K562 (cell line): ENCODE results near the gene RAD51D. TPM values are rescaled to one million over a fixed set of nuclear protein-coding genes. Genes with fewer than 3 reads are reported as not detected.

ENCODE experiments used
- ATAC-seq: fragments of 200-7000 bp; cut with Tn5 transposase; 3 replicates; pipeline ENCODE4 v1.9.1; 2020; ENCODE audit warnings: moderate library complexity
- BruUV-seq: library from RNA; stranded (reverse); fragments of 400-500 nt; replicated peaks from 2 replicates; lab custom pipeline; 2021; lab: Mats Ljungman, UMichigan
- CTCF ChIA-PET: fragments of 300-600 bp; formaldehyde crosslinking; extraction: SDS; loops from one replicate; lab custom pipeline; 2021; ENCODE audit warnings: low intra/inter-chr PET ratio; lab: Yijun Ruan, JAX
- POLR2A ChIA-PET: fragments of 300-600, 350-650 bp; sonication (Branson Sonifier 250); formaldehyde crosslinking; extraction: SDS; loops from one replicate; lab custom pipeline; 2021; ENCODE audit warnings: antibody characterized with exemption, inconsistent platforms; lab: Yijun Ruan, JAX
- DNase-seq, 4 experiments: peaks; one replicate each; pipeline versions ENCODE4 v3.0.0 to v3.0.0-alpha.2; 2011 to 2018; ENCODE audit warnings: low spot score in 3 of 4, mixed read lengths in 3 of 4; ENCODE audit errors: extremely low read depth in 1 of 4
- FAIRE-seq: peaks from 2 replicates; lab custom pipeline; 2011; peaks lifted over from hg19 to GRCh38; lab: Jason Lieb, UNC
- H2AFZ ChIP-seq: 2 replicates; pipeline ENCODE4 v1.6.0; 2011; ENCODE audit warnings: low read depth, low read length, control low read depth, inconsistent platforms
- H3K27ac ChIP-seq: fragments of 200-600 bp; 3 replicates; pipeline ENCODE4 v1.8.0; 2011; ENCODE audit warnings: low read depth, mild to moderate bottlenecking, control low read depth, inconsistent platforms, low read length, moderate library complexity, mixed read lengths; ENCODE audit errors: extremely low read depth
- H3K27me3 ChIP-seq, 2 experiments: fragments of 300-600 bp in 1 of 2; 2 replicates in 1 of 2; 3 replicates in 1 of 2; pipeline versions ENCODE4 v1.6.0 to v1.8.0; 2011; ENCODE audit warnings: inconsistent platforms in 2 of 2, low read length in 2 of 2, mild to moderate bottlenecking in 1 of 2, mixed read lengths in 1 of 2, moderate library complexity in 1 of 2; ENCODE audit not compliant: control insufficient read depth in 2 of 2, insufficient read depth in 2 of 2
- H3K36me3 ChIP-seq: fragments of 300-600 bp; 3 replicates; pipeline ENCODE4 v1.8.0; 2011; ENCODE audit warnings: mild to moderate bottlenecking, low read length, inconsistent platforms; ENCODE audit not compliant: control insufficient read depth, insufficient read depth
- H3K4me1 ChIP-seq, 2 experiments: fragments of 200-600 bp in 1 of 2; replicated peaks in 1 of 2; 2 replicates in 1 of 2; 3 replicates in 1 of 2; pipeline versions ENCODE4 v1.5.1 to v1.8.0; 2011; ENCODE audit warnings: inconsistent platforms in 2 of 2, low read length in 2 of 2, mild to moderate bottlenecking in 1 of 2, mixed read lengths in 1 of 2, moderate library complexity in 1 of 2; ENCODE audit not compliant: control insufficient read depth in 2 of 2, insufficient read depth in 2 of 2
- H3K4me2 ChIP-seq: 2 replicates; pipeline ENCODE4 v1.6.1; 2011; ENCODE audit warnings: low read length, control low read depth, inconsistent platforms, mixed read lengths; ENCODE audit not compliant: insufficient read depth
- H3K4me3 ChIP-seq: fragments of 200-600 bp; sonication (generic), shearing (Covaris generic); 2 replicates; pipeline ENCODE4 v1.5.1; 2016; ENCODE audit warnings: control low read depth, inconsistent platforms
- H3K79me2 ChIP-seq: fragments of 200-600 bp; 3 replicates; pipeline ENCODE4 v1.8.0; 2011; ENCODE audit warnings: low read length, inconsistent platforms; ENCODE audit not compliant: control insufficient read depth, insufficient read depth
- H3K9ac ChIP-seq, 2 experiments: 2 replicates each; pipeline versions ENCODE4 v1.6.0 to v1.6.1; 2011; ENCODE audit warnings: low read depth in 2 of 2, low read length in 2 of 2, control low read depth in 1 of 2, inconsistent platforms in 1 of 2, mild to moderate bottlenecking in 1 of 2, mixed read lengths in 1 of 2; ENCODE audit not compliant: insufficient read depth in 1 of 2
- H3K9me1 ChIP-seq: one replicate; pipeline ENCODE4 v1.6.0; 2011; ENCODE audit warnings: inconsistent platforms, mild to moderate bottlenecking, low read length, moderate library complexity; ENCODE audit not compliant: control insufficient read depth, insufficient read depth
- H3K9me3 ChIP-seq: replicated peaks from 2 replicates; pipeline ENCODE4 v1.5.1; 2011; ENCODE audit warnings: low read depth, low read length, inconsistent platforms; ENCODE audit not compliant: control insufficient read depth, insufficient read depth
- H4K20me1 ChIP-seq: replicated peaks from 2 replicates; pipeline ENCODE4 v1.6.1; 2011; ENCODE audit warnings: low read length, inconsistent platforms, mixed read lengths; ENCODE audit not compliant: control insufficient read depth, insufficient read depth
- ARHGAP35 ChIP-seq: fragments of 450-650 bp; IDR thresholded peaks from 2 replicates; pipeline ENCODE4 v1.6.1; 2018; ENCODE audit not compliant: partially characterized antibody
- GATAD2A ChIP-seq: fragments of 450-650 bp; IDR thresholded peaks from 2 replicates; pipeline ENCODE4 v1.6.1; 2017
- HSF4 ChIP-seq: fragments of 250-450 bp; sonication (Bioruptor Pico); IDR thresholded peaks from 2 replicates; pipeline ENCODE4 v2.1.2; 2022; ENCODE audit warnings: mild to moderate bottlenecking, moderate library complexity, borderline replicate concordance
- RBM25 ChIP-seq: fragments of 200-400 bp; formaldehyde crosslinking; IDR thresholded peaks from 2 replicates; pipeline ENCODE4 v1.6.1; 2018; ENCODE audit warnings: low read length, low read depth, moderate library complexity; ENCODE audit not compliant: severe bottlenecking
- TAF15 ChIP-seq: fragments of 200-400 bp; formaldehyde crosslinking; IDR thresholded peaks from 2 replicates; pipeline ENCODE4 v1.6.1; 2017; ENCODE audit warnings: mild to moderate bottlenecking, low read depth, low read length, moderate library complexity
- WGBS: fragments of 100-300 bp; shearing (Covaris generic); methylation state at CpG from one replicate; pipeline ENCODE4 v1.1.6; 2016; ENCODE audit warnings: low coverage, mixed read lengths; ENCODE audit not compliant: insufficient coverage; ENCODE audit errors: missing lambda C conversion rate; 5-methylcytosine and 5-hydroxymethylcytosine counted together
- in situ Hi-C: fragments of 300-500 bp; cut with MboI; formaldehyde crosslinking; loops from 4 replicates; pipeline ENCODE4 v1.15.0; 2018; ENCODE audit warnings: inconsistent platforms, mixed read lengths
- intact Hi-C: fragments of 100-400 bp; cut with micrococcal nuclease; formaldehyde crosslinking; loops from 2 replicates; pipeline ENCODE4 v1.14.2; 2022
- polyA plus RNA-seq, 8 experiments: library from polyadenylated mRNA; depleted of rRNA in 4 of 8; stranded (reverse) in 5 of 8; unstranded in 3 of 8; fragments of >200 nt; fragmentation: Nextera tagmentation in 2 of 8; fragmentation: Illumina TruSeq in 1 of 8; extraction: Ambion mirVana in 2 of 8; extraction: Trizol in 1 of 8; gene quantifications; 2 replicates each; pipeline versions ENCODE4 v1.2.1 to v1.2.3, GENCODE V29; 2011 to 2014; ENCODE audit warnings: inconsistent platforms in 1 of 8, missing spikeins in 1 of 8
- total RNA-seq, 7 experiments: library from RNA; depleted of rRNA in 6 of 7; stranded (reverse); fragments of >200 nt in 6 of 7; fragmentation: Illumina TruSeq in 2 of 7; extraction: Trizol in 2 of 7; gene quantifications; 2 replicates each; pipeline versions ENCODE4 v1.2.1 to v1.2.3, GENCODE V29; 2011 to 2021; ENCODE audit warnings: low replicate concordance in 1 of 7
- TF ChIP-seq, protein P1 (sequence below): sonication (generic); formaldehyde crosslinking; IDR thresholded peaks from 2 replicates; pipeline ENCODE4 v1.8.1; 2023; ENCODE audit warnings: mild to moderate bottlenecking, missing genetic modification reagents, moderate library complexity
- TF ChIP-seq, protein P2 (sequence below): fragments of 250-450 bp; sonication (Bioruptor Pico); IDR thresholded peaks from 2 replicates; pipeline ENCODE4 v1.8.0; 2021; ENCODE audit warnings: moderate library complexity, mild to moderate bottlenecking, inconsistent platforms
- TF ChIP-seq, protein P3 (sequence below): fragments of 200-800 bp; sonication (Bioruptor generic); IDR thresholded peaks from 2 replicates; pipeline ENCODE4 v1.6.1; 2017; ENCODE audit warnings: missing genetic modification characterization, missing compliant biosample characterization
- TF ChIP-seq, protein P4 (sequence below): fragments of 450-650 bp; formaldehyde crosslinking; IDR thresholded peaks from 2 replicates; pipeline ENCODE4 v1.4.0; 2020; ENCODE audit warnings: mild to moderate bottlenecking, moderate library complexity
- TF ChIP-seq, protein P5 (sequence below): sonication (generic); formaldehyde crosslinking; IDR thresholded peaks from 2 replicates; pipeline ENCODE4 v1.9.0; 2022; ENCODE audit warnings: mild to moderate bottlenecking, missing genetic modification reagents

Gene RAD51D
- total and polyA plus RNA-seq, 9 of the 15 experiments (the other 6 are each of a cell fraction or from before 2014, with no cell fraction given), result 2.2 to 16.9 (median 8.7) TPM

DNA sequence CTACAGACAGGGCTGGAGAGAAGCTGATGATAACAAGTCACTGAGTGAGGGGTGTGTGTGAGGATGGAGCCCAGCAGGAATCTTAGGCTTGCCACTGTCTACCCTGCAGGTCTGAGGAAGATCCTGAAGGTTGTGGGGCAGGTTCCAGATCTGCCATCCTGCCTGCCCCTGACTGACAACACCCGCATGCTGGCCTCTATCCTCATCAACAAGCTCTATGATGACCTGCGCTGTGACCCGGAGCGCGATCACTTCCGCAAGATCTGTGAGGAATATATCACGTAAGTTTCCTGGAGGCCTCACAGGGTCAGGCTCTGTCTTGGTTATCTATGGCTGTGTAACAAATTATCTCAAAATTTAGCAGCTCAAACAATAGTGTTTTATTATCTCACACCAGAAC, 44.2 kb upstream of the RAD51D start:
- intact Hi-C loops, result no loop called here
- Histone ChIP-seq H3K4me1 (no peaks in the 10 kb centered on the region; a peak in 1 of 5 replicates), H3K9me1 (no peaks in the 10 kb centered on the region), H3K4me3 (no peak overlapping the region), H4K20me1 (no peaks in the 10 kb centered on the region), H2AFZ (no peak overlapping the region), H3K27ac (no peak overlapping the region), H3K36me3 (no peaks in the 10 kb centered on the region), H3K9ac (no peak overlapping the region), H3K9me3 (no peaks in the 10 kb centered on the region), H3K79me2 (no peaks in the 10 kb centered on the region), H3K27me3 (peaks cover 31 to 50% of the 10 kb centered on the region in 2 experiments), H3K4me2 (no peak overlapping the region)
- BruUV-seq, result no TSS peak
- ATAC-seq (no peak; the same call in 2 of the 3 replicates), FAIRE-seq (no peak), DNase-seq (no peak)
- TF ChIP-seq HSF4 (CRISPR knock-in tag) (no peak), GATAD2A (no peak), TAF15 (no peak), ARHGAP35 (no peak), RBM25 (no peak)
- TF ChIP-seq, protein P1, sequence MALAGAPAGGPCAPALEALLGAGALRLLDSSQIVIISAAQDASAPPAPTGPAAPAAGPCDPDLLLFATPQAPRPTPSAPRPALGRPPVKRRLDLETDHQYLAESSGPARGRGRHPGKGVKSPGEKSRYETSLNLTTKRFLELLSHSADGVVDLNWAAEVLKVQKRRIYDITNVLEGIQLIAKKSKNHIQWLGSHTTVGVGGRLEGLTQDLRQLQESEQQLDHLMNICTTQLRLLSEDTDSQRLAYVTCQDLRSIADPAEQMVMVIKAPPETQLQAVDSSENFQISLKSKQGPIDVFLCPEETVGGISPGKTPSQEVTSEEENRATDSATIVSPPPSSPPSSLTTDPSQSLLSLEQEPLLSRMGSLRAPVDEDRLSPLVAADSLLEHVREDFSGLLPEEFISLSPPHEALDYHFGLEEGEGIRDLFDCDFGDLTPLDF (CRISPR knock-in tag), result no peak
- TF ChIP-seq, protein P2, sequence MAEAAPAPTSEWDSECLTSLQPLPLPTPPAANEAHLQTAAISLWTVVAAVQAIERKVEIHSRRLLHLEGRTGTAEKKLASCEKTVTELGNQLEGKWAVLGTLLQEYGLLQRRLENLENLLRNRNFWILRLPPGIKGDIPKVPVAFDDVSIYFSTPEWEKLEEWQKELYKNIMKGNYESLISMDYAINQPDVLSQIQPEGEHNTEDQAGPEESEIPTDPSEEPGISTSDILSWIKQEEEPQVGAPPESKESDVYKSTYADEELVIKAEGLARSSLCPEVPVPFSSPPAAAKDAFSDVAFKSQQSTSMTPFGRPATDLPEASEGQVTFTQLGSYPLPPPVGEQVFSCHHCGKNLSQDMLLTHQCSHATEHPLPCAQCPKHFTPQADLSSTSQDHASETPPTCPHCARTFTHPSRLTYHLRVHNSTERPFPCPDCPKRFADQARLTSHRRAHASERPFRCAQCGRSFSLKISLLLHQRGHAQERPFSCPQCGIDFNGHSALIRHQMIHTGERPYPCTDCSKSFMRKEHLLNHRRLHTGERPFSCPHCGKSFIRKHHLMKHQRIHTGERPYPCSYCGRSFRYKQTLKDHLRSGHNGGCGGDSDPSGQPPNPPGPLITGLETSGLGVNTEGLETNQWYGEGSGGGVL, result no peak
- TF ChIP-seq, protein P3, sequence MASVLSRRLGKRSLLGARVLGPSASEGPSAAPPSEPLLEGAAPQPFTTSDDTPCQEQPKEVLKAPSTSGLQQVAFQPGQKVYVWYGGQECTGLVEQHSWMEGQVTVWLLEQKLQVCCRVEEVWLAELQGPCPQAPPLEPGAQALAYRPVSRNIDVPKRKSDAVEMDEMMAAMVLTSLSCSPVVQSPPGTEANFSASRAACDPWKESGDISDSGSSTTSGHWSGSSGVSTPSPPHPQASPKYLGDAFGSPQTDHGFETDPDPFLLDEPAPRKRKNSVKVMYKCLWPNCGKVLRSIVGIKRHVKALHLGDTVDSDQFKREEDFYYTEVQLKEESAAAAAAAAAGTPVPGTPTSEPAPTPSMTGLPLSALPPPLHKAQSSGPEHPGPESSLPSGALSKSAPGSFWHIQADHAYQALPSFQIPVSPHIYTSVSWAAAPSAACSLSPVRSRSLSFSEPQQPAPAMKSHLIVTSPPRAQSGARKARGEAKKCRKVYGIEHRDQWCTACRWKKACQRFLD (CRISPR knock-in tag), result no peak
- TF ChIP-seq, protein P4, sequence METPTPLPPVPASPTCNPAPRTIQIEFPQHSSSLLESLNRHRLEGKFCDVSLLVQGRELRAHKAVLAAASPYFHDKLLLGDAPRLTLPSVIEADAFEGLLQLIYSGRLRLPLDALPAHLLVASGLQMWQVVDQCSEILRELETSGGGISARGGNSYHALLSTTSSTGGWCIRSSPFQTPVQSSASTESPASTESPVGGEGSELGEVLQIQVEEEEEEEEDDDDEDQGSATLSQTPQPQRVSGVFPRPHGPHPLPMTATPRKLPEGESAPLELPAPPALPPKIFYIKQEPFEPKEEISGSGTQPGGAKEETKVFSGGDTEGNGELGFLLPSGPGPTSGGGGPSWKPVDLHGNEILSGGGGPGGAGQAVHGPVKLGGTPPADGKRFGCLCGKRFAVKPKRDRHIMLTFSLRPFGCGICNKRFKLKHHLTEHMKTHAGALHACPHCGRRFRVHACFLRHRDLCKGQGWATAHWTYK (CRISPR knock-in tag), result no peak
- TF ChIP-seq, protein P5, sequence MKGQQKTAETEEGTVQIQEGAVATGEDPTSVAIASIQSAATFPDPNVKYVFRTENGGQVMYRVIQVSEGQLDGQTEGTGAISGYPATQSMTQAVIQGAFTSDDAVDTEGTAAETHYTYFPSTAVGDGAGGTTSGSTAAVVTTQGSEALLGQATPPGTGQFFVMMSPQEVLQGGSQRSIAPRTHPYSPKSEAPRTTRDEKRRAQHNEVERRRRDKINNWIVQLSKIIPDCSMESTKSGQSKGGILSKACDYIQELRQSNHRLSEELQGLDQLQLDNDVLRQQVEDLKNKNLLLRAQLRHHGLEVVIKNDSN (CRISPR knock-in tag), result no peak
- POLR2A ChIA-PET, result no interaction called here
- 7% methylated on average over 7 of the region's 7 CpGs for WGBS
- CTCF ChIA-PET, result no interaction called here
- in situ Hi-C loops, result loop anchor here (10.0 kb wide), 1 partner anchor 591 kb away; the partner anchor contains the start of gene GAS2L2
